Esophagus squamous epithelium (tissue), 5 donors: ENCODE measurements around the gene STYXL1. TPM values are rescaled to one million over a fixed set of nuclear protein-coding genes. Genes with fewer than 3 reads are reported as not detected.

ENCODE experiments used
- DNase-seq: peaks from one replicate; lab custom pipeline; 2025; lab: John Stamatoyannopoulos, UW
- H3K27ac ChIP-seq, 4 donors: fragments of 200-600 bp; sonication (generic); one replicate each; pipeline ENCODE4 v1.5.1; 2016 to 2019; ENCODE audit warnings: mild to moderate bottlenecking in 1 of 4
- H3K27me3 ChIP-seq, 4 donors: fragments of 200-600 bp; sonication (generic); 1 replicate in 3 of 4; 2 replicates in 1 of 4; pipeline versions ENCODE4 v1.5.1 to v1.6.0; 2017 to 2021; ENCODE audit warnings: antibody characterized with exemption in 1 of 4
- H3K36me3 ChIP-seq, 3 donors: fragments of 200-600 bp; sonication (generic); one replicate each; pipeline ENCODE4 v1.5.1; 2016 to 2019
- H3K4me1 ChIP-seq, 3 donors: fragments of 200-600 bp; sonication (generic); one replicate each; pipeline ENCODE4 v1.5.1; 2017 to 2019
- H3K4me3 ChIP-seq, 4 donors: fragments of 200-600 bp; sonication (generic); 1 replicate in 3 of 4; 2 replicates in 1 of 4; pipeline ENCODE4 v1.5.1; 2016 to 2019; ENCODE audit warnings: mild to moderate bottlenecking in 2 of 4, moderate library complexity in 1 of 4
- H3K9me3 ChIP-seq, 3 donors: fragments of 200-600 bp; sonication (generic); one replicate each; pipeline ENCODE4 v1.5.1; 2016 to 2019
- CTCF ChIP-seq, 6 experiments: fragments of 450-650 bp in 4 of 6; fragments of 200-600 bp in 2 of 6; sonication (generic) in 2 of 6; IDR thresholded peaks; one replicate each; pipeline ENCODE4 v1.5.1; 2016 to 2019; ENCODE audit warnings: antibody characterized with exemption in 6 of 6, mild to moderate bottlenecking in 4 of 6, moderate library complexity in 4 of 6
- POLR2A ChIP-seq, 4 donors: fragments of 450-650 bp; IDR thresholded peaks; one replicate each; pipeline ENCODE4 v1.6.1; 2017; ENCODE audit warnings: antibody characterized with exemption in 4 of 4, mild to moderate bottlenecking in 4 of 4, moderate library complexity in 3 of 4
- WGBS, 2 donors: methylation state at CpG; one replicate each; pipeline ENCODE4 v1.1.5; 2018; 5-methylcytosine and 5-hydroxymethylcytosine counted together
- intact Hi-C: fragments of 100-400 bp; cut with DNase I; formaldehyde crosslinking; loops from one replicate; pipeline ENCODE4 v1.15.0; 2022
- total RNA-seq, 4 donors: library from RNA; depleted of rRNA; stranded (reverse); fragments of >200 nt; gene quantifications; one replicate each; pipeline ENCODE4 v1.1.0, GENCODE V29; 2016
- donor health status: DM: yes; HTN: yes; CAD: no.

The STYXL1 gene
- total RNA-seq, 4 donors from 2014 or later, result 19.3 to 45.7 (median 32.2) TPM

DNA sequence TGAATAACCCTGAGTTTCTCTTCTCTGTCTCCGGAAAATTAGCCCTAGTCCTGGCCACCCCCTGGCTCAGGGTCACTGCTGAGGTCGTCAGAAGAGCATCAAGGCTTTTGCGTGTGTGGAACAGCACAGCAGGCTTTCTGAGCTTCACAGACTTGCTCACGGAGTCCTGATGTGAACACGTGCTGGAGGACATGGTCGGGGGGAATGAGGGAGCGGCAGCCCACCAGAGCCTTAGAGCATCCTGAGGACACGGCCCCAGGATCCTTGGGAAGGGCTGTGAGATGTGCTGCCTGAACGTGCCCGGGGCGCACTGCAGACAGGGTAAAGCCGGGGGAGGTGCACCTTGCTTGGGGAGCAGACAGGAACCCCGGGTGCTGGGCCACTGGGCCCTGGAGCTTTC is 82.2 kb downstream of the STYXL1 start:
- Histone ChIP-seq H3K4me1 (peaks cover 0 to 85% (median 40%) of the 10 kb centered on the region in 3 donors), H3K4me3 (no peak overlapping the region), H3K27ac (peak overlapping the region; percentile 64 to 90 (median 84)), H3K36me3 (peaks cover 0 to 67% (median 0%) of the 10 kb centered on the region in 3 donors), H3K27me3 (no peaks in the 10 kb centered on the region), H3K9me3 (no peaks in the 10 kb centered on the region)
- intact Hi-C loops, result no loop called here
- WGBS, 2 donors, result 79% methylated on average over 2 of the region's 13 CpGs; no CpG with 5 or more reads in 1 of the 2 donors
- DNase-seq, result no peak
- TF ChIP-seq POLR2A (IDR thresholded peaks at IDR 0.05) (no peak), CTCF (IDR thresholded peaks at IDR 0.05) (no peak)

DNA sequence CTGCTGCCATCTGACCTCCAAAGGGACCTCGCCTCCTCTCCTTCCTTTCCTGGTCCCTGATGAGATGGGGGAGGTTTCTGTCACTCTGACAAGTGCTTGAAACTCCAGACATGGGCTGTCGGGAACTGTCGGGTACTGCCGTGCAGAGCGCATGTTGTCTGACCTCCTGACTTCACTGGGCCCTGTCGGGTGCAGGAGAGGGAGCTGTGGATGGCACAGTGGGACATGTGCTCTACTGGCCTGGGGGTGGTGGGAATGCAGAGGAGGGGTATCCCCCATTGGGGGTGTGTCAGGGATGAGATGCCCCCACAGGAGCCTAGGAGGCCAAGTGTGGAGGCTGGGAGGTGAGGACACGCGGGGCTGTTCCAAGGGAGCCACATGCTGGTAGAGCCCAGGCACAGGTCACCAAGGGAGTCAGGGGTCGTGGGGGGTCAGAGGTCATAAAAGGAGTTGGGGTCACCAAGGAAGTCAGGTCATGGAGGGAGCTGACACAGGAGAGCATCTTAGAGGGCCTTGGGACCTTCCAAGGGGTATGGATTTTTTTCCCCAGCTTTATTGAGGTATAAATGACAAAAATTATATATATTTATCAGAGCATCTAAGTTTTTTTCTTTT is 84.3 kb downstream of the STYXL1 start:
- intact Hi-C loops, result no loop called here
- H3K27me3 ChIP-seq, result no peaks in the 10 kb centered on the region
- TF ChIP-seq POLR2A (IDR thresholded peaks at IDR 0.05) (no peak), CTCF (IDR thresholded peaks at IDR 0.05) (no peak)
- H3K9me3 ChIP-seq, result no peaks in the 10 kb centered on the region
- DNase-seq, result no peak
- H3K27ac ChIP-seq, result peak overlapping the region; percentile 51 to 75 (median 73)
- peaks cover 0 to 67% (median 34%) of the 10 kb centered on the region in 3 donors for H3K4me1 ChIP-seq
- H3K36me3 ChIP-seq, result peaks cover 0 to 83% (median 0%) of the 10 kb centered on the region in 3 donors
- no peak overlapping the region for H3K4me3 ChIP-seq
- WGBS, 2 donors, result 60 to 86% methylated on average over 4 to 7 of the region's 9 CpGs

DNA sequence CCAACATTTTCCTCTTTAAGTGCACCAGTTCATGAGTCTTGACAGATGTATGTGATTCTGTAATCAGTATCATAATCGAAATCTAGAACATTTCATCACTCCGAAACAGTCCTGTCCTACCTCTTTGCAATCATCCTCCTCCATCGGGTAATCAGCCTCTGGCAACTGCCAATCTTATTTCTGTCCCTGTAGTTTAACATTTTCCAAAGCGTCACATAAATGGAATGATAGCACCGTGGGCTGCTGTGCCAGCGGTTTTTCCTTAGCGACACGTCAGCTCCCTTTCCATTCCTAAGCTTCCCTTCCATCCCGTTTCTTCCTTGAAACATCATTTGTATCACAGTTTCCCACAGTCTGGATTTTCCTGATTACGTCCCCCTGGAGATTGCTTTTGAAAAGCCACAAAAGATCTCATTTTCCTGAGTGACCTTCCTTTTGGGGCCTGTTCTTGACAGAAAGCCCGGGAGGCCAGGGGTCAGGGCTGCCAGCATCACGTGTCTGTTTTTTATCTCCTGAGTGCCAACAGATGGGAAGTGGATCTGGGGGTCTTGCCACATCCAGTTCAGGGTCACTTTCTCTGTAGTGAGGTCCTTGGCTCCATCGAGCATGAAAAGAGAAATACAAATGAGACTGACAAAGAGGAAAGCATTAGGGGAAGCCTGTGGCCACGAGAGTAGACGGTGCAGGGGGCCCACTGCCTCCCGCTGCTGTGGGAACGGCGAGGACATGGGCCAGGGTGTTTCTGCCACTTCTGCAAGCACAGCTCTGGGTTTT is 85.0 kb downstream of the STYXL1 start:
- intact Hi-C loops, result no loop called here
- peaks cover 0 to 63% (median 27%) of the 10 kb centered on the region in 3 donors for H3K4me1 ChIP-seq
- H3K27me3 ChIP-seq, result no peaks in the 10 kb centered on the region
- peaks cover 0 to 83% (median 2%) of the 10 kb centered on the region in 3 donors for H3K36me3 ChIP-seq
- H3K4me3 ChIP-seq, result no peak overlapping the region
- DNase-seq, result no peak
- WGBS, 2 donors, result 59 to 63% methylated on average over 14 to 18 of the region's 18 CpGs
- no peak for TF ChIP-seq POLR2A (IDR thresholded peaks at IDR 0.05)
- TF ChIP-seq CTCF (IDR thresholded peaks at IDR 0.05), result no peak
- H3K27ac ChIP-seq, result peak overlapping the region; percentile 51 to 75 (median 73)
- H3K9me3 ChIP-seq, result no peaks in the 10 kb centered on the region

- no peak for DNase-seq
- H3K27me3 ChIP-seq, result no peaks in the 10 kb centered on the region
- H3K4me3 ChIP-seq, result no peak overlapping the region
- H3K4me1 ChIP-seq, result peaks cover 4 to 60% (median 14%) of the 10 kb centered on the region in 3 donors
- intact Hi-C loops, result no loop called here
- H3K27ac ChIP-seq, result no peak overlapping the region
- TF ChIP-seq POLR2A (IDR thresholded peaks at IDR 0.05), result no peak
- no peak for TF ChIP-seq CTCF (IDR thresholded peaks at IDR 0.05)
- H3K9me3 ChIP-seq, result no peaks in the 10 kb centered on the region
- 90 to 95% methylated on average over 7 of the region's 7 CpGs for WGBS, 2 donors
- peaks cover 1 to 94% (median 12%) of the 10 kb centered on the region in 3 donors for H3K36me3 ChIP-seq
Observed at GRCh38 chr7:75961218-75961617, 86.6 kb downstream of the STYXL1 start.

DNA sequence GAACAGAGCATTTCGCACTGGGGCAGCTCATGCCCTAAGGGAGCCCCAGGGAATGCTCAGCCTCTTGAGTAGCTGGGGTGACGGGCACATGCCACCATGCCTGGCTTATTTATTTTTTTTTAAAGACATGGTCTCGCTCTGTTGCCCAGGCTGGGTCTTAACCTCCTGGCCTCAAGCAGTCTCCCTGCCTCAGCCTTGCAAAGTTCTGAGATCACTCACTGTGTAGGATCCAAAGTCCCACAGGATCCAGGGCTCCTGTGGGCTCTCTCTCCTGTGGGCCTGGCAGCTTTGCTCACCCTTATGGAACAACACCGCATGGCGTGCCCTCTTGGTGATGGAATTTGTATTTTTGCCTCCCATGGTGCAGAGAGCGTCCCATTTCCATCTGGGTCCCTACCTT is 87.4 kb downstream of the STYXL1 start:
- H3K36me3 ChIP-seq, result peaks cover 10 to 95% (median 12%) of the 10 kb centered on the region in 3 donors
- DNase-seq, result no peak
- no peak for TF ChIP-seq CTCF (IDR thresholded peaks at IDR 0.05)
- intact Hi-C loops, result no loop called here
- no peak overlapping the region for H3K27ac ChIP-seq
- no peaks in the 10 kb centered on the region for H3K27me3 ChIP-seq
- WGBS, 2 donors, result 93 to 100% methylated on average over 3 to 6 of the region's 6 CpGs
- H3K4me3 ChIP-seq, result no peak overlapping the region
- peaks cover 4 to 54% (median 6%) of the 10 kb centered on the region in 3 donors for H3K4me1 ChIP-seq
- no peaks in the 10 kb centered on the region for H3K9me3 ChIP-seq
